ENCODE measurements around the gene FYN.

The FYN gene

DNA sequence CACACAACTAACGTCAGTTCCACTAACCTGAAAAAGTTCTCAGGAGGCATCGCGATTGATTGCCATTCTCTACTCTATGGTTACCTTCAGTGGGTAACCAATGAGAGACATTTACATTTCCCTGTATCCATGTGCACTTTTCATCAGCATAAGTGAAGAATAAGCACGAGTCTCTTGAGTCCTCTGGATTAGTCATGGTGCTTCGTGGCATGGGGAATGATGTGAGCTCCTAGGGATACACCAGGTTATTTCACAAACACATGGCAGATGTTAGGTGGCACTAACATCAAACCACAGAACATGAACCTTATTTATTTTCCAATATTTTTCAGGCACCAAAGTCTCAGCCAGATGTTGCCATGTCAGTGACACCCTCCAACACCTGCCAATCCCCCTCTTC is 64.0 kb downstream of the FYN start:
- FAIRE-seq = no peak
- DNase-seq (ENCODE audit: low spot score) = no peak

DNA sequence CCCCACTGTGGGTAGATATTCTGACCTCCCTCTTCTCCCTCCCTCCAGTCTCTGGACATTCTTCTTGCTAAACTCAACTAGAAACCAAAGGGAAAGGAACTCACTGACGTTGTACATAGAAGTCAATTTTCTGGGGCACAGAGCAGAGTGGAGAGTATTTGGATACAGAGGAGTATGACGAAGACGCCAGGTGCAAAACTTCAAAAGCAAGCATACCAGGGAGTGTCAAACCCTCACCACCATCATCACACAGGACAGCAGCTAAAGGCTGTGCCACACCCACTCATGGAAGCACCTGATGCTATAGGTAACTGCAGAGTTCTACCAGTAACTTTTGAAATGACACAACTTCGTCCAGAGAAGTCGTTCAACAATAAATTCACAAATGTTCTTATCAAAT is 64.8 kb downstream of the FYN start:
- FAIRE-seq (no peak), DNase-seq (ENCODE audit: low spot score) (no peak)

GRCh38 chr6:111806561-111807497 is 66.4 kb downstream of the FYN start:
- FAIRE-seq = no peak
- no peak for DNase-seq (ENCODE audit: low spot score)

GRCh38 chr6:111806165-111806547 is 67.1 kb downstream of the FYN start:
- DNase-seq (ENCODE audit: low spot score) = no peak
- no peak for FAIRE-seq

DNA sequence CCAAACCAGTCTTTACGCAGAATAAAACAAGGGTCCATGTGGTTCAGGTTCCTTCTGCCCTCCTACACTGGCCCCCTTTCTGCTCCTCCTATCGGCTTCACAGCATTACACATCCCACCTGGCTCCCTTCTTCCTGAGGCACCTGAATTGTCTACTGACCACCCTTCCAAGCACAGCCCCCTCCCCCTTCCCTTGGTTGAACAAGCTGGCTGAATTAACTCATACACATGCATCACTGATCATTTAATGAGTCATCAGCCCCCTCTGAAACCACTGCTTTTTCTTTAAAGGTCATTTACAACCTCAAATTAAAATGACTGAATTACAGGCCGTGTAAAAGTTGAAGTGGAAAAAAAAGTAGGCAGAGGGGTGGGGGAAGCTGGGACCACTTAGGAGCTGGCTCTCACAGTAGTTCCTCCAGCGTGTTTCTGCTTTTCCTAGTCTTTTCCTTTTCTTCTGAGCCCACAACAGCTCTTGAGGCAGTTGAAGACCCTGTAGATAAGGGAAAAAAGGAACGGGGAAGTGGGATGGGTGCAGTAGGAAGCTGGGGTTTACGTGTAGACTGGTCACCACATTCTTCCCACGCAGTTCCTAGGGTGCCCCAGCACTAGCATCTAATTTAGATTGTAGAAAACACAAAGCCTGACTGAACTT is 67.6 kb downstream of the FYN start:
- DNase-seq (ENCODE audit: low spot score) (peak; percentile 26), FAIRE-seq (no peak)

- no peak for FAIRE-seq
- no peak for DNase-seq (ENCODE audit: low spot score)
These were observed 68.5 kb downstream of the FYN start for GRCh38 chr6:111804627-111805235.

- DNase-seq (ENCODE audit: low spot score) = no peak
- FAIRE-seq = no peak
These were observed 69.4 kb downstream of the FYN start for GRCh38 chr6:111803804-111804203.

DNA sequence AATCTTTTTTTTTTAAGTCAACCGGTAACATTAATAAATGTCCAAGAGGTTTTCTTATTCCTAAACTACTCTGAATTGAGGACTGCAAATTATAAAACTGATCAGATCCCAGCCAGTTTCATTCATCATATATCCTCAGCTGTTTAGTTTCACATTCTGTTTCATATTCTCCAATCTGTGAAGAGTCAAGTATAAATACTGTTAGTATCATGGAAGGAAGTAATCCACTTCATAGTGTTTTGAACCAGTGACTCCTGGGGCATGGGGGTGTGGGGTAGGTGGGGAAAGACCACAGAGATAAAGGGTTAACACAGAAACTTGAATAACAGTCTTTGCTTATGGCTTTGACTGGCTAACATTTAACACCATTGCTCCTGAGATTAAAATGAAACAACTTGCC is 69.9 kb downstream of the FYN start:
- no peak for FAIRE-seq
- DNase-seq (ENCODE audit: low spot score) = no peak

DNA sequence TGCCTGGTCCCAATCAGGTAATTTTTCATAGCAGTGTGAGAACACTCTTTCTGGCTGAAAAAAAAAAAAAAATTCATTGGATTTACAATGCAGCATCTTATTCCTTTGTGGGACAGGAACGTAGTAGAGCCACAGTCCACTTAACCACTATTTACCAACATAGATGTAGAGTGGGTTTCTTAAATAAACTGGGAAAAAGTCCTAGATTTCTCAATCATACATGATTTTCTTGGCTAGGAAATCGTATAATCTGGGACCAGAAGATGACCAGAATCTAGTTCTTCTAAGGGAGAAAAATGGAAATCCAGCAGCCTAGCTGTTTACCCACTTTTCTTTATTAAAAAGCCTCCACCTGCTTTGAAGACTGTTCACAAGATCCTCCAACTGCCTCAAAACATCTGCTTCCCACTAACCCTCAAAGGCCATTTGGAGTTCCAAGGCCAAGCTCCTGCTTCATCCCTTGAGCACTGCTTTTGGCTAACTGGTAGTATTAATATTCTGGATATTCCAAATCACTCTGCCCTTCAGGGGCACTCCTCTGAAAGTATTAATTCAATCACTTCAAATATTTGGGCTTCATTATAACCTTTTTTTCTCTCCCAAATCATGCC is 70.4 kb downstream of the FYN start:
- FAIRE-seq (no peak), DNase-seq (ENCODE audit: low spot score) (no peak)

- FAIRE-seq (no peak), DNase-seq (ENCODE audit: low spot score) (no peak)
These were observed 71.2 kb downstream of the FYN start for GRCh38 chr6:111802015-111802414.

DNA sequence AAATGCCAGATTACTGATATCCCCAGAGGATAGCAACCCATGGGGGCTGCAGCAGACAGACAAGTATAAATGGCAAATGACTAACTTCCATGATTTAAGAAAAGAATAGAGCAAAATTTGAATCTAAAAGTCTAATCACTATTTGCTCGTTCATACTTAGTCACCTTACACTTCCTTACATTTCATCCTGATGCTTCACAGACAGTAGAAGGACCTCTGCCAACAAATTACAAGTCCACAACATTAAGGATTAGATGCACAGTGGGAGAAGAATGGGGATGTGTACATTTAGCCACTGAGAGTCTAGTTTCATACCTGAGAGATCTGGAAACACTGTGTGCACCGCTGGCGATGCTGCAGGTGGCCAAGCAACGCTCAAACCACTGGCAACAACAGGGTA is 72.4 kb downstream of the FYN start:
- no peak for FAIRE-seq
- no peak for DNase-seq (ENCODE audit: low spot score)

- FAIRE-seq (no peak), DNase-seq (ENCODE audit: low spot score) (no peak)
These were observed 72.9 kb downstream of the FYN start for GRCh38 chr6:111800259-111800765.

- no peak for DNase-seq (ENCODE audit: low spot score)
- FAIRE-seq = no peak
These were observed 73.5 kb downstream of the FYN start for GRCh38 chr6:111799576-111800258.

DNA sequence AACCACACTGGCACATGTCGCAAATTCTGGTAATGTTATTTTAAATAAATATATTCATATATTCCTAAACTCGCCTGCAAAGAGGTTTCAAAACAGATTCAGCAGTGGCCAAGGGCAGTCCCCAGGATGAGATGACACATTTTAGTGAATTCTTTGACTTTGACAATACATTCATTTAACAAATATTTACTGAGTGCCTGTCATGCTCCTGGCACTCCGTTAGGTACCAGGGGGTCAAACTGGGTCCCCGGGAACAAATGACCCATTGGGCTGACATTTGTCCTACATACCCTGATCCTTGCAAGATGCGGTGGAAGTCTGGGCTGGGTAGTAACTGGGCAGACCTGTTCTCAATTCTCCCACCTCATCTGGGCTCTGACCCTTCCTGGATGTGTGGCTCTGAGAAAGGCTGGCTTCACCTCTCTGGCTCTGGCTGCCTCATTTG is 74.9 kb downstream of the FYN start:
- DNase-seq (ENCODE audit: low spot score) (no peak), FAIRE-seq (no peak)

GRCh38 chr6:111796310-111796918 is 76.8 kb downstream of the FYN start:
- DNase-seq (ENCODE audit: low spot score) = no peak
- no peak for FAIRE-seq

DNA sequence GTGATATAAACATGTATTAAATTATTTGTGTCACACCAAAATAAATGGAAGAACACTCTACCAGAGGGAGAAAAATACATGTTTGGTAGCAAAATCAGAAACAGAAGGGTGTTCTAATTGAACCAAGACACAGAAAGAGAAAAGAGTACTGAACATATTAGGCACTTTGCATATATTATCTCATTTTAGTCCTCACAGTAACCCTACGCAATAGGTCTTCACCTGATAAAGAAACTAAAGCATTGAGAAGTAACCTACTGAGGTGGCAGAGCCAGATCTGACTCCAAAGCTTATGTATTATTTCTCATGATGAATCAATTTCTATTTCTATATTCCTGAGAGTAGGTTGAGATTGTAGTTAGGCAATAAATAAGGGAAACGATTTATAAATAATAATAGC is 77.7 kb downstream of the FYN start:
- DNase-seq (ENCODE audit: low spot score) (no peak), FAIRE-seq (no peak)

- DNase-seq (ENCODE audit: low spot score) = no peak
- no peak for FAIRE-seq
These were observed 78.4 kb downstream of the FYN start for GRCh38 chr6:111794727-111795452.

DNA sequence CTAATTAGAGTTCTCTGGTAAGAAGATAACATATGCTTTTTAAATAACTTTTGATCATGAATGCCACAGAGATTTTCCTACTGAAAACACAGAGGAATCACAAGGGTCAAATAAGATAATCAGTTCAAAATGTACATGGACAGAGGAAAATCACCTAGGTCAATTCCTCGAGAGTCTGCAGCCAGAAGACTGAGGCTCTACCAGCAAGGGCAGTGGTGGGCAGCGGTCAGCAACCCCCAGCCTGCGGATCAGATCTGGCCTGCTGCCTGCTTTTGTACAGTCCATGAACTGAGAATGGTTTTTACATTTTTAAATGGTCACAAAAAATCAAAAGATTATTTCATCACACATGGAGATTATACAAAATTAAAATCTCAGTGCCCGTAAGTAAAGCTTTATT is 79.0 kb downstream of the FYN start:
- no peak for FAIRE-seq

GRCh38 chr6:111793711-111794111 is 79.5 kb downstream of the FYN start:
- DNase-seq (ENCODE audit: low spot score) (no peak), FAIRE-seq (no peak)

More for the DNA sequence above, 79.0 kb downstream of the FYN start:
- DNase-seq (ENCODE audit: low spot score) = no peak

All from urothelium cell line (cell line).